WTC11 (cell line): ENCODE measurements around the gene RUFY2. TPM values are rescaled to one million over a fixed set of nuclear protein-coding genes. Genes with fewer than 3 reads are reported as not detected.
A peak's percentile ranks its signal among the peaks of the same experiment; 100 is the strongest.

Source experiments
- ATAC-seq: fragments of 200-7000 bp; cut with Tn5 transposase; 2 replicates; pipeline ENCODE4 v1.10.0; 2021; ENCODE audit warnings: mild to moderate bottlenecking, moderate library complexity
- CTCF ChIA-PET: fragments of 300-600 bp; sonication (Branson Sonifier 250); formaldehyde crosslinking; loops from one replicate; lab custom pipeline; 2021; ENCODE audit warnings: antibody characterized with exemption; lab: Charles Lee
- POLR2A ChIA-PET: fragments of 350-600 bp; sonication (Branson Sonifier 250); formaldehyde crosslinking; loops from one replicate; lab custom pipeline; 2021; ENCODE audit warnings: antibody characterized with exemption; lab: Charles Lee
- DNase-seq: peaks from one replicate; pipeline ENCODE4 v3.0.0; 2021; ENCODE audit warnings: low spot score
- H3K27ac Mint-ChIP-seq: 2 replicates; pipeline ENCODE4 v1.8.0; 2021; ENCODE audit warnings: mixed read lengths
- H3K27me3 Mint-ChIP-seq: 2 replicates; pipeline ENCODE4 v1.8.0; 2021; ENCODE audit warnings: low read depth, mild to moderate bottlenecking, moderate library complexity, mixed read lengths
- H3K36me3 Mint-ChIP-seq: 2 replicates; pipeline ENCODE4 v1.8.0; 2021; ENCODE audit warnings: mixed read lengths
- H3K4me1 Mint-ChIP-seq: 2 replicates; pipeline ENCODE4 v1.8.0; 2022; ENCODE audit warnings: mixed read lengths
- H3K4me3 Mint-ChIP-seq: 2 replicates; pipeline ENCODE4 v1.8.0; 2021; ENCODE audit warnings: mild to moderate bottlenecking, moderate library complexity, mixed read lengths
- H3K9me3 Mint-ChIP-seq: 2 replicates; pipeline ENCODE4 v1.8.0; 2021; ENCODE audit warnings: mixed read lengths
- AR ChIP-seq: fragments of 250-450 bp; sonication (Bioruptor Pico); IDR thresholded peaks from 2 replicates; pipeline ENCODE4 v1.9.0; 2021; ENCODE audit warnings: mild to moderate bottlenecking
- ATF1 ChIP-seq: sonication (generic); formaldehyde crosslinking; IDR thresholded peaks from 2 replicates; pipeline ENCODE4 v1.8.1; 2023; ENCODE audit warnings: mild to moderate bottlenecking, moderate library complexity, missing genetic modification reagents
- CBFB ChIP-seq: sonication (generic); formaldehyde crosslinking; IDR thresholded peaks from 2 replicates; pipeline ENCODE4 v1.8.1; 2022; ENCODE audit warnings: mild to moderate bottlenecking, low read depth, missing genetic modification reagents
- ELF4 ChIP-seq: sonication (generic); formaldehyde crosslinking; IDR thresholded peaks from 2 replicates; pipeline ENCODE4 v1.8.1; 2022; ENCODE audit warnings: low read depth, mild to moderate bottlenecking, moderate library complexity, missing genetic modification reagents
- EMX1 ChIP-seq: fragments of 250-450 bp; sonication (Bioruptor Pico); IDR thresholded peaks from 2 replicates; pipeline ENCODE4 v1.8.0; 2021; ENCODE audit warnings: mild to moderate bottlenecking
- ETV6 ChIP-seq: sonication (generic); formaldehyde crosslinking; IDR thresholded peaks from 2 replicates; pipeline ENCODE4 v1.8.1; 2022; ENCODE audit warnings: mild to moderate bottlenecking, missing genetic modification reagents
- FOXJ3 ChIP-seq: sonication (generic); formaldehyde crosslinking; IDR thresholded peaks from 2 replicates; pipeline ENCODE4 v1.9.0; 2021; ENCODE audit warnings: missing genetic modification reagents, mild to moderate bottlenecking, borderline replicate concordance
- FOXK1 ChIP-seq: sonication (generic); formaldehyde crosslinking; IDR thresholded peaks from 2 replicates; pipeline ENCODE4 v1.8.0; 2022; ENCODE audit warnings: mild to moderate bottlenecking, moderate library complexity, missing genetic modification reagents
- GRHL2 ChIP-seq: fragments of 250-450 bp; sonication (Bioruptor Pico); IDR thresholded peaks from 2 replicates; pipeline ENCODE4 v1.8.0; 2022; ENCODE audit warnings: mild to moderate bottlenecking, moderate library complexity; ENCODE audit not compliant: insufficient replicate concordance, severe bottlenecking
- HMGA2 ChIP-seq: fragments of 250-450 bp; sonication (Bioruptor Pico); IDR thresholded peaks from 2 replicates; pipeline ENCODE4 v1.4.0; 2021; ENCODE audit warnings: mild to moderate bottlenecking, moderate library complexity
- HMGXB4 ChIP-seq: sonication (generic); formaldehyde crosslinking; IDR thresholded peaks from 2 replicates; pipeline ENCODE4 v1.8.1; 2023; ENCODE audit warnings: mild to moderate bottlenecking, moderate library complexity, missing genetic modification reagents
- IRF1 ChIP-seq: sonication (generic); formaldehyde crosslinking; IDR thresholded peaks from 2 replicates; pipeline ENCODE4 v1.8.0; 2023; ENCODE audit warnings: missing genetic modification reagents
- IRF2 ChIP-seq: sonication (generic); formaldehyde crosslinking; IDR thresholded peaks from 2 replicates; pipeline ENCODE4 v1.8.0; 2022; ENCODE audit warnings: low read depth, missing genetic modification reagents, borderline replicate concordance
- MYBL2 ChIP-seq: sonication (generic); formaldehyde crosslinking; IDR thresholded peaks from 2 replicates; pipeline ENCODE4 v1.8.1; 2023; ENCODE audit warnings: mild to moderate bottlenecking, moderate library complexity, missing genetic modification reagents
- NFYB ChIP-seq: sonication (generic); formaldehyde crosslinking; conservative IDR thresholded peaks from 2 replicates; pipeline ENCODE4 v1.8.0; 2022; ENCODE audit warnings: low read depth, missing genetic modification reagents
- NR2C2 ChIP-seq: sonication (generic); formaldehyde crosslinking; IDR thresholded peaks from 2 replicates; pipeline ENCODE4 v1.8.0; 2022; ENCODE audit warnings: mild to moderate bottlenecking, missing genetic modification reagents
- PRRX2 ChIP-seq: fragments of 250-450 bp; sonication (Bioruptor Pico); IDR thresholded peaks from 2 replicates; pipeline ENCODE4 v1.8.0; 2021; ENCODE audit warnings: mild to moderate bottlenecking
- RELA ChIP-seq: sonication (generic); formaldehyde crosslinking; IDR thresholded peaks from 2 replicates; pipeline ENCODE4 v1.8.1; 2022; ENCODE audit warnings: missing genetic modification reagents, mild to moderate bottlenecking, borderline replicate concordance
- RORB ChIP-seq: fragments of 250-450 bp; sonication (Bioruptor Pico); IDR thresholded peaks from 2 replicates; pipeline ENCODE4 v1.9.0; 2021; ENCODE audit warnings: mild to moderate bottlenecking
- SP1 ChIP-seq: sonication (generic); formaldehyde crosslinking; conservative IDR thresholded peaks from 2 replicates; pipeline ENCODE4 v1.8.1; 2022; ENCODE audit warnings: missing genetic modification reagents
- TEAD4 ChIP-seq: sonication (generic); formaldehyde crosslinking; IDR thresholded peaks from 2 replicates; pipeline ENCODE4 v1.8.0; 2022; ENCODE audit warnings: mild to moderate bottlenecking, missing genetic modification reagents
- TP53 ChIP-seq: sonication (generic); formaldehyde crosslinking; IDR thresholded peaks from 2 replicates; pipeline ENCODE4 v1.8.1; 2023; ENCODE audit warnings: mild to moderate bottlenecking, missing genetic modification reagents
- ZNF121 ChIP-seq: sonication (generic); formaldehyde crosslinking; IDR thresholded peaks from 2 replicates; pipeline ENCODE4 v1.8.0; 2023; ENCODE audit warnings: missing genetic modification reagents
- ZNF219 ChIP-seq: sonication (generic); formaldehyde crosslinking; IDR thresholded peaks from 2 replicates; pipeline ENCODE4 v1.8.0; 2023; ENCODE audit warnings: missing genetic modification reagents, mild to moderate bottlenecking, borderline replicate concordance
- ZNF423 ChIP-seq: fragments of 250-450 bp; sonication (Bioruptor Pico); IDR thresholded peaks from 2 replicates; pipeline ENCODE4 v2.1.2; 2022; ENCODE audit warnings: mild to moderate bottlenecking, moderate library complexity
- total RNA-seq: library from RNA; stranded (reverse); gene quantifications from 3 replicates; pipeline ENCODE4 v1.2.3, GENCODE V29; 2021
- TF ChIP-seq, protein P1 (sequence below): fragments of 250-450 bp; sonication (Bioruptor Pico); IDR thresholded peaks from 2 replicates; pipeline ENCODE4 v1.8.0; 2021; ENCODE audit warnings: mild to moderate bottlenecking
- TF ChIP-seq, protein P2 (sequence below): sonication (generic); formaldehyde crosslinking; IDR thresholded peaks from 2 replicates; pipeline ENCODE4 v1.8.0; 2022; ENCODE audit warnings: mild to moderate bottlenecking, missing genetic modification reagents

RUFY2 gene
- total RNA-seq, 1 experiment from 2014 or later, result 10.3 TPM

DNA sequence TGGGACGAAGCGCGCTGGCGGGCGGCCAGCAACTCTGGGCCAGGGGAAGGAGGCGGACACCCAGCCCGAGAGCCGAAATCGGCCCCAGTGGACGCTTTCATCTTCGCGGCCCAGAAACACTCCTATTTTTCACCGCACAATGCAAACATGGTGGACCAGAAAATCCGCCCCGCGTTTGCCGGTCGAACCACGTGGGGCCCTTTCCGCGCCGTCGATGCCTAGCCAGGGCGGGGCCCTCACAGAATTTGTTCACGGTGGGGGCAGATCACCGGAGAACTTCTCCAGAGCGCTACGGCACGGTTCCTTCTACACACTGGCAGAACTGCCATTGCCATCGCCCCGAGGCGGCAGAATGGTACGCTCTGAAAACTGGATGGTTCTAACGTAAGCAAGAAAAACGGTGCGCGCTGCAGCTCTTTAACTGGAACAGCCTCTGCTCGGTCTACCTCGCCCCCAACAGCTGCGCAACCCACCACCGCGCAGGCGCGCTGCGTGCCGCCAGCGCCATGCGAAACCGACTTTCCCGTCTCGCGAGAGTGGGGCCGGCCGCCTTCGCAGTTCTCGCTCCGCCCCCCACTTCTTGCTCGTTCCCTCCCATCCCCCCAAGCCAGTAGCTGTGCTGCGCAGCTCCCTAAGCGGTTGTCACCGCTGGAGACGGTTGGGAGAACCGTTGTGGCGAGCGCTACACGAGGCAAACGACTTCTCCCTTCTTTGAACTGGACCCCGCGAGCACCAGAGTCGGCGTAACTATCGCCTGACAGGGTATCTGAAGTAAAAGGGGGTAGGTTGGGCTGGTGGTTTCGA, 75.4 kb downstream of the RUFY2 start, which contains the start of gene HNRNPH3 (continued):
- no peak for TF ChIP-seq PRRX2 (CRISPR knock-in tag)
- peak; percentile 84 for TF ChIP-seq SP1 (CRISPR knock-in tag)
- TF ChIP-seq RORB (CRISPR knock-in tag), result no peak
- peak; percentile 95 for TF ChIP-seq ETV6 (CRISPR knock-in tag)
- no peak; the same call in 1 of the 2 replicates for TF ChIP-seq TP53
- no peak; the same call in 1 of the 2 replicates for TF ChIP-seq IRF2
- TF ChIP-seq ZNF121, result peak; percentile 12; the same call in 1 of the 2 replicates
- TF ChIP-seq, protein P1, sequence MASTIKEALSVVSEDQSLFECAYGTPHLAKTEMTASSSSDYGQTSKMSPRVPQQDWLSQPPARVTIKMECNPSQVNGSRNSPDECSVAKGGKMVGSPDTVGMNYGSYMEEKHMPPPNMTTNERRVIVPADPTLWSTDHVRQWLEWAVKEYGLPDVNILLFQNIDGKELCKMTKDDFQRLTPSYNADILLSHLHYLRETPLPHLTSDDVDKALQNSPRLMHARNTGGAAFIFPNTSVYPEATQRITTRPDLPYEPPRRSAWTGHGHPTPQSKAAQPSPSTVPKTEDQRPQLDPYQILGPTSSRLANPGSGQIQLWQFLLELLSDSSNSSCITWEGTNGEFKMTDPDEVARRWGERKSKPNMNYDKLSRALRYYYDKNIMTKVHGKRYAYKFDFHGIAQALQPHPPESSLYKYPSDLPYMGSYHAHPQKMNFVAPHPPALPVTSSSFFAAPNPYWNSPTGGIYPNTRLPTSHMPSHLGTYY (CRISPR knock-in tag), result no peak
- no peak for TF ChIP-seq CBFB (CRISPR knock-in tag)
- no peak; the same call in 1 of the 2 replicates for TF ChIP-seq RELA
- no peak for TF ChIP-seq ELF4 (CRISPR knock-in tag)
- TF ChIP-seq ZNF219 (CRISPR knock-in tag), result no peak
- peak; percentile 78; the same call in 1 of the 2 replicates for TF ChIP-seq FOXK1
- no peak for TF ChIP-seq FOXJ3
- no peak for TF ChIP-seq NR2C2 (CRISPR knock-in tag)
- TF ChIP-seq TEAD4 (CRISPR knock-in tag), result 0 out of 2 replicates have a peak, but pooled peaks have one; percentile 51
- TF ChIP-seq IRF1 (CRISPR knock-in tag), result peak; percentile 91
- TF ChIP-seq ATF1 (CRISPR knock-in tag), result no peak; the same call in 1 of the 2 replicates
- TF ChIP-seq EMX1, result 0 out of 2 replicates have a peak, but pooled peaks have one; percentile 15
- TF ChIP-seq GRHL2, result no peak
- TF ChIP-seq, all 79 proteins: peak for 31

- DNase-seq (no peak), ATAC-seq (no peak)
- H3K27me3 Mint-ChIP-seq, result no peaks in the 10 kb centered on the region; the same call in 1 of the 2 replicates
- TF ChIP-seq HMGA2 (no peak), ZNF121 (peak; percentile 66; the same call in 1 of the 2 replicates)
- peak overlapping the region; percentile 99 for H3K27ac Mint-ChIP-seq
- H3K36me3 Mint-ChIP-seq, result peaks cover 25% of the 10 kb centered on the region
- H3K4me3 Mint-ChIP-seq, result peak overlapping the region; percentile 99
- ChIA-PET CTCF (interaction anchor here (1.0 to 2.1 kb wide), 3 partner anchors 18 to 118 kb away, joined by 4 to 16 read pairs (median 4); no protein-coding TSS in a partner anchor), POLR2A (interaction anchor here (0.6 to 4.6 kb wide), 11 partner anchors 15 to 469 kb away, joined by 3 to 42 read pairs (median 6); partner anchors contain the start of genes ATOH7 and RUFY2)
- no peaks in the 10 kb centered on the region for H3K9me3 Mint-ChIP-seq
- peaks cover 37% of the 10 kb centered on the region for H3K4me1 Mint-ChIP-seq
These were observed 76.1 kb downstream of the RUFY2 start for GRCh38 chr10:68330852-68331454.

GRCh38 chr10:68329506-68329861, 77.6 kb downstream of the RUFY2 start:
- ATAC-seq, result no peak
- Mint-ChIP-seq H3K4me3 (no peak overlapping the region), H3K27ac (0 out of 2 replicates have a peak overlapping the region, but pooled peaks have one; percentile 13), H3K4me1 (peaks cover 23% of the 10 kb centered on the region), H3K9me3 (no peaks in the 10 kb centered on the region), H3K36me3 (peaks cover 19% of the 10 kb centered on the region), H3K27me3 (no peaks in the 10 kb centered on the region; the same call in 1 of the 2 replicates)
- ChIA-PET CTCF (no interaction called here), POLR2A (interaction anchor here (1.1 to 4.6 kb wide), 2 partner anchors 15 to 98 kb away, joined by 4 to 42 read pairs; partner anchors contain the start of gene ATOH7)
- DNase-seq, result no peak
- TF ChIP-seq HMGXB4 (CRISPR knock-in tag) (no peak), ETV6 (CRISPR knock-in tag) (no peak), NFYB (CRISPR knock-in tag) (no peak), AR (CRISPR knock-in tag) (no peak), ZNF423 (CRISPR knock-in tag) (no peak), TEAD4 (CRISPR knock-in tag) (no peak), MYBL2 (CRISPR knock-in tag) (no peak)
- TF ChIP-seq, protein P2, sequence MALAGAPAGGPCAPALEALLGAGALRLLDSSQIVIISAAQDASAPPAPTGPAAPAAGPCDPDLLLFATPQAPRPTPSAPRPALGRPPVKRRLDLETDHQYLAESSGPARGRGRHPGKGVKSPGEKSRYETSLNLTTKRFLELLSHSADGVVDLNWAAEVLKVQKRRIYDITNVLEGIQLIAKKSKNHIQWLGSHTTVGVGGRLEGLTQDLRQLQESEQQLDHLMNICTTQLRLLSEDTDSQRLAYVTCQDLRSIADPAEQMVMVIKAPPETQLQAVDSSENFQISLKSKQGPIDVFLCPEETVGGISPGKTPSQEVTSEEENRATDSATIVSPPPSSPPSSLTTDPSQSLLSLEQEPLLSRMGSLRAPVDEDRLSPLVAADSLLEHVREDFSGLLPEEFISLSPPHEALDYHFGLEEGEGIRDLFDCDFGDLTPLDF, result no peak
